GM10248 (cell line): ENCODE data around the gene XK.
"Not testable (repeated sequence)": the region's sequence is repeated elsewhere in the genome, so short reads cannot be mapped to it uniquely, and the experiment has no call there.

Experiments used
- CTCF ChIA-PET: fragments of 300-600 bp; sonication (Branson Sonifier 250); formaldehyde crosslinking; extraction: SDS; loops from one replicate; lab custom pipeline; 2021; ENCODE audit warnings: antibody characterized with exemption; lab: Yijun Ruan, JAX
- POLR2A ChIA-PET: fragments of 350-650 bp; sonication (Branson Sonifier 250); formaldehyde crosslinking; extraction: SDS; loops from one replicate; lab custom pipeline; 2020; ENCODE audit warnings: antibody characterized with exemption; lab: Yijun Ruan, JAX
- DNase-seq: peaks from one replicate; pipeline ENCODE4 v3.0.0; 2012; ENCODE audit errors: extremely low spot score
- CTCF ChIP-seq: IDR thresholded peaks from 2 replicates; pipeline ENCODE4 v1.5.1; 2012; ENCODE audit warnings: mild to moderate bottlenecking, low read depth; ENCODE audit errors: extremely low read depth, missing control alignments, control extremely low read depth

Gene XK

GRCh38 chrX:37646254-37646653, 39.3 kb upstream of the XK start:
- TF ChIP-seq CTCF = no peak
- ChIA-PET POLR2A (no interaction called here), CTCF (interaction anchor here (0.9 kb wide), 1 partner anchor 11 kb away, joined by 3 read pairs; no protein-coding TSS in a partner anchor)
- no peak for DNase-seq

GRCh38 chrX:37650879-37651278, 34.7 kb upstream of the XK start:
- DNase-seq, POLR2A ChIA-PET, CTCF ChIA-PET: not testable (repeated sequence)

- no peak for TF ChIP-seq CTCF
- no peak for DNase-seq
- ChIA-PET POLR2A (no interaction called here), CTCF (no interaction called here)
Measured at GRCh38 chrX:37651921-37652452, 33.6 kb upstream of the XK start.

GRCh38 chrX:37652589-37653231, 32.9 kb upstream of the XK start:
- DNase-seq = no peak
- ChIA-PET POLR2A (no interaction called here), CTCF (no interaction called here)
- no peak for TF ChIP-seq CTCF

GRCh38 chrX:37653397-37654085, 32.0 kb upstream of the XK start:
- DNase-seq = no peak
- no peak for TF ChIP-seq CTCF
- CTCF ChIA-PET = no interaction called here
- POLR2A ChIA-PET = no interaction called here

GRCh38 chrX:37658343-37659030, 27.1 kb upstream of the XK start:
- POLR2A ChIA-PET = no interaction called here
- no peak for DNase-seq
- CTCF ChIA-PET = no interaction called here
- TF ChIP-seq CTCF = no peak
